Stromal cell of bone marrow (primary cell): ENCODE measurements around the gene FHOD3.
A peak's percentile ranks its signal among the peaks of the same experiment; 100 is the strongest.

Experiments
- DNase-seq: peaks from one replicate; pipeline ENCODE4 v3.0.0-alpha.2; 2012; ENCODE audit warnings: low read depth

FHOD3 gene

DNA sequence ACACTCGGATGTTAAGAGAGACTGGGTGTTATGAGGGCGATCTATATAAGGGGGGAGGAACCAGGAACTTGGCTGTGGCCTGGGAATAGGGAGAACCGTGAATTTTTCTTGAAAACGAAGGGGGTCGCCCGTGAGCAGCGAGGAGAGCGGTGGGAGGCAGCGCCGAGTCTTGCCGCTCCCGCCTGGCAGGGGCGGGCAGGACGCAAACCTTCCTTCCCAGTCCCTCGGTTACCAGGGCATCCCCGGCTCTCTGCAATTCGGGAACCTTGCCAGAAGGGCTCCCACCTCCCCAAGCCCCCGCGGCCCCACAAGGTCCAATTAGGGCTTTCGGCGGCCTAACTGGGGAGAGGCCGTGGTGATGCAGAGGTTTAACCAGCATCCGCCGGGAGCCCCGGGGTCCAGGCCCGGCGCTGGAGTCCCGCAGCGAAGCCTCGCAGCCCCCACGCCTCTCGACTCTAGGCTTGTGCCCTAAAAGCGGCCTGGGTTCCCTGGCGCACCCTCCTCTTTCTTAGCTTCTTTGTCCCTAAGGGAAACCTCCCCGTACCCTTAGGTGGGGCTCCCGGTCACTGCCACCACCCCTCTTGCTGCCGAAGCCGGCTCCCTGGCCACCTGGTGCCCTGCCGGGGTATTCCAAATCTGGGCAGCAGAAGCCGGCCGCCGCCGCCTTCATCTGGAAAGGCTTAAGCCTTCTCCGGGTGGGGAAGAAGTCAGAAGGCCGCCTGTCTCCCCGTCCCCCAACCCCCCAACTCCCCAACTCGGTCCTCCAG, 680 bp upstream of the FHOD3 start:
- peak; percentile 58 for DNase-seq

- no peak for DNase-seq
Measured at GRCh38 chr18:36298126-36298741, 721 bp downstream of the FHOD3 start.

GRCh38 chr18:36299015-36299414, 1.5 kb downstream of the FHOD3 start:
- no peak for DNase-seq

DNA sequence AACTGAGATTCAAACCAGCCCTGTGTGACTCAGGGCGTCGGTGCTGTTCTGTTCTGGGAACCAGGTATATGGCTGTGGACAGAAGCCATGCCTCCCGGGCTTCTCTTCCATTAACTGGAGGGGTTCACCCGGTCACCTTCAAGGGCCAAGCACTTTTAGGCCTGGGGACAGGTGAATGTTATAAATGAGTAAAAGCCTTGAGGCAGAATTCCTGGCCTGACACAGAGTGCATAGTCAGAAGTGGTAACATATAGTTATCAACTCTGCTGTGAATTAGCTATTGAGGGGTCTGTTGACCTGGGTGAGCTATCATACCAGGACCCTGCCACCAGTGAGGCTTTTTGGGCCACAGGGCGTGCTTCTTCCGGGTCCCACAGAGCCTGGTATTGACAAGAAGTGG, 2.7 kb downstream of the FHOD3 start:
- DNase-seq: no peak

DNA sequence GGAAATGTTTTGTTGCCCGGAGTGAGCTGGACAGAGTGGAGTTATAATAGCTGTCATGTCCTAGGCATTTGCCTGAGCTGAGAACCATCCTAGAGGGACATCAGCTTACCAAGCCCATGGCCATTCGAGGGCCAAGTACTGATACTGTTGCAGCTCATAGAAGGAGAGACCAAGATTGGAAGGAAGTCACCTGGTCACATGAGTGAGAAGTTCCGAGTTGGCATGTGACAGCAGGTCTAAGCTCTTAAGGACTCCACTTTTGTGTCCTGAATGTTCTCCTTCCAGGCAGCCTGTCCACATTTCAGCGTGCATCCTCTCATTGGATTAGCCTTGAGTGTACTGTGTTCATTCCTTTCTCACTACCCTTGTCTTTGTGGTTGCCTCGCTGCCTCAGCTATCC, 4.4 kb downstream of the FHOD3 start:
- no peak for DNase-seq

- DNase-seq: no peak
Measured at GRCh38 chr18:36302676-36303075, 5.2 kb downstream of the FHOD3 start.

- no peak for DNase-seq
Measured at GRCh38 chr18:36303211-36303844, 5.8 kb downstream of the FHOD3 start.

DNA sequence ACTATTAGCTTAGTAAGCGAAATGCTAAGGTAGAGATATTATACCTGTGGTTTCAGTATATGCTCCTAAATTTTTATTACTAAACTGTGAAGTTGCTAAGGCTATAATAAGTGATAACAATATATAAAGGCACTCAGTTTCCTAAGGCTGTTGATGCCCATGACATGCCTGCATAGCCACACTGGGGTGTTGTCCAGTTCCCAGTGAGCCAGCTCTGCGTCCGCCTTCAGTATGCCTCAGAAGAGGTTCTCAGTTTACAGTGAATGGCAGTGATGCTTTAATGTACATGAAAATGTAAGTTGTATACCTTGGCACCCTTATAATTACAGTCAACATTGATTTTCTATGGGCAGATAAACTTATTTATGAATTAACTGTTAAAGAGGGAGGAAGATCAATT, 7.2 kb downstream of the FHOD3 start:
- DNase-seq: no peak

- no peak for DNase-seq
Measured at GRCh38 chr18:36305375-36305774, 7.9 kb downstream of the FHOD3 start.

DNA sequence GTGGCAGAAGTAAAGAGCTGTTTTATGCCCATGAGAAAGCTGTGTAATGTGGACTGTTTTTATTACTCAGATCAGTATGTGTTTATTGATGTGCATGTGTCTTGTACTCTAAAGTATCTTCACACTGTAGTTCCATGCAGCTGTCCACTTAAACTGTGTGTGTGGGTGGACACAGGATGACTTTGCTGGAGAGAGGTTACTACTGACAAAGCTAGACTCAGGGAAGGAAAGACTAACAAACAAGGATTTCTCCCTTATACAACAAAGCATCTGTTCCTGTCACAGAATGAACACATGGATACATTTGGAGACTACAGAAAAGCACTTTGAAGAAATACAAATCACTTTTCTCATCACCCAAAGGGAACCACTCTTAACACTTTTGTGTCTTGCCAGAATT, 10.0 kb downstream of the FHOD3 start:
- DNase-seq: no peak

DNA sequence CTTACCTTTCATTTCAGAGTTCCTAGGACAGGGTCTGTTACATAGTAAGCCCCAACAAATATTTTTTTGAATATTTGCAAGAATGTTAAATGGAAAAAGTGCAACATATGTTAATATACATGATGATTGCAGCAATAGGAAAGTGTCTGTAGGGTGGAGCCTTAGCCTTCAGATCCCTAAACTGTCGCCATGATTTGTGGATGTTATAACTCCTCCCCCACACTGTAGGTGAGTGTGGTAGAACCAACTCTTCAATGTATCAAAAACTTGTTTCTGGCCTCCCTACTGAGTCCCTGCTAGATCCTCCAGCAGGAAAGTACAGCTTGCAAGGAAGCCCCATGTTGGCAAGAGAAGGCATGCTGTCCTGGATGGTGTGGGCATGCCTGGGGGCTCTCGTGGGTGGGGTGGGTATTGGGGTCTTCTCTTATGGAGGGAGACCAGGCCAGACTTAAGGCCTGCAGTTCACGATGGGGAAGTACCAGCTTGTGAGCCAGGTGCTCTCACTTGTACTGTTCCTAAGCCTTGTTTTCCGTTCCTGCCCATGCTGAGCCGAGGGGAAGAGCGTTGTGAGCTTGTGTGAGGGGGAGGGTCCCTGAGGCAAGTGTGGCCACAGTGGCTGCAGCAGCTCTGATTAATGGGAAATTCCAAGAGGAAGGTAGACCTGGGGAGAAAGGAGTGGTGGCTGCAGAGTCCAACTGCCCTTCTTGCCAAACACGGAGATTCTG, 11.4 kb downstream of the FHOD3 start:
- no peak for DNase-seq

DNA sequence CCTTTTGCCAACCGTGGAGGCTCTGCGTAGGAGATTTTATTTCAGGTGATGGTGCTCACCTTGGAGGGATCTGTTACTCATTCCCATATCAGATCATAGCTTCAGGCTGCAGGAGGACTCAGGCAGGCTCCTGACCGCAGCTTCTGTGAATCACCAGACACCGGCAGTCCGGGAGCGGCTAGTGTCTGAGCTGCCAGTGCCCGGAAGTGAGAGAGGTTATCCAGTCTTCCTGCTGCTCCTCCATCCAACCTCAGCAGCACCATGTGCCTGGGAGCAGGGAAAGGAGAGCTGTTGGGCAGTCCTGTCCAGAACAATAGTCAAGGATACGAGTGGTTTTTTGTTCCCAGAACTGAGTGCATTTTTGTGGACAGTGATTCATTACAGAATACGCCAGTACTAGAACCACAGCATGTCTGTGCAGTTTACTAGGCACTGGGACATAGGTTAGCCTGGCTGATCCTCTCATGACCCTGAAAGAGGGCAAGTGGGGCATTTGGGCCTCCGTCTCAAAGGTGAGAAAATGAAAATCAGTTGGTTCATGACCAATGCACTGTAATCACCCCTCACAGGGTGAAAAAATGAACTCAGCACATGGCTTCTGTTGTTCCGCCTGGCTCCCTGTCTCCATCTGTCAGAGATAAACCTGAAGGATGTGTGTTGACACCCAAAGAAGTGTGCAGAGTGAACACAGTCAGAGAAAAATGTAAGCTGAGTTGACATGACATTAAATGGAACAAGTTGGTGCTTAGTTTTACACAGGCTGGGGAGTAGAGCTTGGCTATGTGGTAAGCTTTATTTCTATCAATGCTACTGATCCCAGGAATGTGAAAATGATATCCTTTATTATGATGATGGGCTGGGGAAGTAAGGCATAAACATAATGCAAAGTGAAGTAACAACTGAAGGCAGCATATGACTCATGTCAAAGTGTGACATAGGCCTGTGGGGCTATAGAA, 12.2 kb downstream of the FHOD3 start:
- peak; percentile 97 for DNase-seq

- DNase-seq: no peak
Measured at GRCh38 chr18:36311026-36311570, 13.6 kb downstream of the FHOD3 start.

GRCh38 chr18:36312806-36313395, 15.4 kb downstream of the FHOD3 start:
- DNase-seq: no peak

DNA sequence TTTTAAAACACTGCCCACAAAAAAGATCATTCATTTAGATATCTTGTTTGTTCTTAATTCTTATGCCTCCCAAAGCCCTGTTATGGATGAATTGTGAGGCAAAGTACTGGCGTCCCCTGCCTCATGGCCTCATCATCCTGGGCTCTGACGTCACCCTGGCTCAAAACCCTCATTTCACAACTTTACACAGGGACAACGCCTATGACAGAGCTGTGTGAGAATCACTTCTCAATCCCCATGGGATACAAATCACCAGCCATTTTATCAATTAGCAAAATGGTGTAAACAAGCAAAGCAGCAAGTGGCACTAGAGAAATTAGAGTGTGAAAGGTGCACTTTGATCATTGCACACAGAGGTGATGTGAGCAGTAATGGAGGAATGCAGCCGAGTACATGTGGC, 16.6 kb downstream of the FHOD3 start:
- peak; percentile 32 for DNase-seq

DNA sequence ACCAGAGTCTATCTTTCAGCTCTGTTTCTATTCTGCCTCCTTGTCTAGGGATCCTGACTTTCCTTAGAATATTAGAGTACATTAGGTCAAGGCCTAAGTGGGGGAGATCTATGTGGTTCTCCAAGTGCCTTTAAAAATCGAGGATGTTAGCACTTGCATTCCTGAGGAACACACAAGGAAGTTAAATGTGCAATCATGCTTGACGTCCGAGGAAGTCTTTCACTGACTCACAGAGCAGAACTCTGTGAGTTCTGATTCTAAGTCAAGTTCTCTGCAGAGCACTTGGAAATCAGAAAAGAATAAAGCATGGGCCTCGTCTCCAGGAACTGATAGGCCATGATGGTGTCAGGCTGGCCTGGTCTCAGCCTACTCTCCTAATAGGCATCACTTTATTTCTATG, 17.2 kb downstream of the FHOD3 start:
- peak; percentile 71 for DNase-seq

DNA sequence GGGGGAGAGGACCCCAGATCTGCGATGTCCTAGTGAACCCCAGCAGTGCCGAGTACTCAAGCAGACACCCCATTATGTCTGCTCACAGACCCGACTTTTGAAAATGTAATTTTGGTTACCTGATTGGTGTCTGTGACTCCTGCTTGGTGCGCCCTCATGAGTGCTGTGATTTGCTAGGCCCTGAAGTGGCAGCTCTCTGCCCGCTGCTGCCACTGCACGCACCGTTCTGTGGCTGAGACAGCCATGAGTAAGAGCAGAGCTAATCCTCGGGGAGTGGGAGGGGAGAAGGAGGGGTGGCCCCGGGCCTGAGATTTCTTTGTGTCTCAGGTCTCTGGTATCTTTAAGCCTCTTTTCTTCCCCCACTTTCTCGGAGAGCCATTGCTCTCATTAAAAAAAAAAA, 18.2 kb downstream of the FHOD3 start:
- peak; percentile 58 for DNase-seq

DNA sequence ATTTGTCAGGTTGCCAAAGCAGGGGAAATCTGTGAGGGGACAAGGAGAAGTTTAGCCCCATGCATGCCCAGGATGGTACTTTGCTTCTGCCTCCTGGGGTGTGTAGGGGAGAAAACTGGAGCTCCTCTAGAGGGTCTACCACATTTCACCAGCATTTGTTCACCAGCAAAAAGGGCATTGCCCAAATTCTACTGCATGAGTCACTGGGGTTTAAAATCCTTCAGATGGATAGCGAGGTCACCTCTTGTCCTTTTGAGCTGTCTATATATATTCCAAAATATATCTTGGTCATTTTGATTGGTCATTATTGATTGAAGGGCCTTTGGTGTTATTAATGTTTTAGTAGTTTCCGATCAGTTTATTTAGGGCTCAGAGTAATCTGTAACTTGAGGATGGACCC, 18.7 kb downstream of the FHOD3 start:
- no peak for DNase-seq

- DNase-seq: no peak
Measured at GRCh38 chr18:36321658-36322407, 24.3 kb downstream of the FHOD3 start.

DNA sequence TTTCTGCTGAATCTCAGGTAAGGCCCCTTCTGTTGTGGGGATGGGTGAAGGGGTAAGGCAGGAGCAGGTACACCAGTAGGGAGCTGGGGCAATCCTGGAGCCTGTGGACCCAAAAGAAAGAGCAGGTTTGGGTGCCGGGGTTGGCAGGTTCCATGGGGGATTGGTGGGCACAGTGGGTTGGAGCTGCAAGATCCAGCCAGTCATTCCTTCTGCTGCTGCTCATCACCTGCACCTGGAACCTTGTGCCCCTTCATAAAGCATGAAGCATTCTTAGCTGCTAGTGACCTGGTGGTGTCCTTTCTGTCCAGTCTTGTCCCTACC, 24.9 kb downstream of the FHOD3 start:
- DNase-seq: no peak
